H1 (cell line): ENCODE results near the gene TBX2.

Experiments
- CBX5 ChIP-seq: fragments of 300-800, 300-1000 bp; sonication (generic); IDR thresholded peaks from 2 replicates; pipeline ENCODE4 v1.7.1; 2016; ENCODE audit warnings: antibody characterized with exemption, low read length, low read depth
- CREB1 ChIP-seq: IDR thresholded peaks from 2 replicates; pipeline ENCODE4 v1.6.1; 2012; ENCODE audit warnings: inconsistent platforms
- JUN ChIP-seq: IDR thresholded peaks from 2 replicates; pipeline ENCODE4 v1.6.1; 2011; ENCODE audit warnings: low read depth, mild to moderate bottlenecking, improper control_type of control experiment, low read length
- JUND ChIP-seq: IDR thresholded peaks from 2 replicates; pipeline ENCODE4 v1.6.1; 2011; ENCODE audit warnings: mild to moderate bottlenecking, improper control_type of control experiment, low read length
- KDM1A ChIP-seq: fragments of 200-600, 300-600 bp; sonication (generic); IDR thresholded peaks from 2 replicates; pipeline ENCODE4 v1.7.1; 2016; ENCODE audit warnings: mild to moderate bottlenecking, low read length, borderline replicate concordance
- NANOG ChIP-seq: IDR thresholded peaks from 2 replicates; pipeline ENCODE4 v1.6.1; 2011; ENCODE audit warnings: low read length, low read depth, mild to moderate bottlenecking, inconsistent platforms; ENCODE audit not compliant: insufficient read depth, poor library complexity, severe bottlenecking
- POLR2A ChIP-seq, 2 experiments: IDR thresholded peaks; 1 replicate in 1 of 2; 2 replicates in 1 of 2; pipeline ENCODE4 v1.6.1; 2011; ENCODE audit warnings: low read depth in 2 of 2, low read length in 2 of 2, mild to moderate bottlenecking in 2 of 2; ENCODE audit errors: control extremely low read depth in 1 of 2
- RAD21 ChIP-seq, 2 experiments: IDR thresholded peaks in 1 of 2; conservative IDR thresholded peaks in 1 of 2; 2 replicates each; pipeline ENCODE4 v1.6.1; 2011; ENCODE audit warnings: low read depth in 2 of 2, low read length in 2 of 2, improper control_type of control experiment in 1 of 2, inconsistent platforms in 1 of 2, mild to moderate bottlenecking in 1 of 2, moderate library complexity in 1 of 2
- TAF1 ChIP-seq: IDR thresholded peaks from 2 replicates; pipeline ENCODE4 v1.6.1; 2011; ENCODE audit warnings: mild to moderate bottlenecking, low read depth, low read length
- TF ChIP-seq, protein P1 (sequence below), 3 experiments: IDR thresholded peaks; 1 replicate in 2 of 3; 2 replicates in 1 of 3; pipeline versions ENCODE4 v1.5.1 to v1.6.1; 2011; ENCODE audit warnings: low read length in 3 of 3, mild to moderate bottlenecking in 3 of 3, inconsistent platforms in 2 of 3, low read depth in 1 of 3, moderate library complexity in 1 of 3; ENCODE audit not compliant: insufficient read depth in 1 of 3; ENCODE audit errors: control extremely low read depth in 1 of 3

- no peak for TF ChIP-seq TAF1
- TF ChIP-seq CBX5, result no peak
- TF ChIP-seq CREB1, result no peak
- TF ChIP-seq, protein P1, sequence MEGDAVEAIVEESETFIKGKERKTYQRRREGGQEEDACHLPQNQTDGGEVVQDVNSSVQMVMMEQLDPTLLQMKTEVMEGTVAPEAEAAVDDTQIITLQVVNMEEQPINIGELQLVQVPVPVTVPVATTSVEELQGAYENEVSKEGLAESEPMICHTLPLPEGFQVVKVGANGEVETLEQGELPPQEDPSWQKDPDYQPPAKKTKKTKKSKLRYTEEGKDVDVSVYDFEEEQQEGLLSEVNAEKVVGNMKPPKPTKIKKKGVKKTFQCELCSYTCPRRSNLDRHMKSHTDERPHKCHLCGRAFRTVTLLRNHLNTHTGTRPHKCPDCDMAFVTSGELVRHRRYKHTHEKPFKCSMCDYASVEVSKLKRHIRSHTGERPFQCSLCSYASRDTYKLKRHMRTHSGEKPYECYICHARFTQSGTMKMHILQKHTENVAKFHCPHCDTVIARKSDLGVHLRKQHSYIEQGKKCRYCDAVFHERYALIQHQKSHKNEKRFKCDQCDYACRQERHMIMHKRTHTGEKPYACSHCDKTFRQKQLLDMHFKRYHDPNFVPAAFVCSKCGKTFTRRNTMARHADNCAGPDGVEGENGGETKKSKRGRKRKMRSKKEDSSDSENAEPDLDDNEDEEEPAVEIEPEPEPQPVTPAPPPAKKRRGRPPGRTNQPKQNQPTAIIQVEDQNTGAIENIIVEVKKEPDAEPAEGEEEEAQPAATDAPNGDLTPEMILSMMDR (IDR thresholded peaks at IDR 0.05; ENCODE audit: control extremely low read depth in 1 of 3, insufficient read depth in 1 of 3, low read depth in 1 of 3, low read length in 3 of 3), result no peak
- no peak for TF ChIP-seq JUND
- no peak for TF ChIP-seq POLR2A (IDR thresholded peaks at IDR 0.05; ENCODE audit: control extremely low read depth in 1 of 2, low read depth in 2 of 2, low read length in 2 of 2)
- no peak for TF ChIP-seq KDM1A
- no peak for TF ChIP-seq JUN
- TF ChIP-seq RAD21 (IDR thresholded peaks at IDR 0.05 in 1 of 2, conservative IDR thresholded peaks at IDR 0.05 in 1 of 2; ENCODE audit: low read depth in 2 of 2, low read length in 2 of 2), result no peak
- TF ChIP-seq NANOG, result no peak
These were observed 54.1 kb downstream of the TBX2 start for GRCh38 chr17:61453566-61454380.
